Cardiac muscle cell (in vitro differentiated cells and primary cell): ENCODE results near the gene IMPDH1. TPM values are rescaled to one million over a fixed set of nuclear protein-coding genes. Genes with fewer than 3 reads are reported as not detected.

Source experiments
- DNase-seq, 2 donors: peaks; one replicate each; pipeline versions ENCODE4 v3.0.0 to v3.0.0-alpha.2; 2010 to 2017; ENCODE audit warnings: low read depth in 1 of 2, low spot score in 1 of 2
- H3K27ac ChIP-seq: fragments of 200-600 bp; sonication (generic); 2 replicates; pipeline ENCODE4 v1.5.1; 2016
- H3K27me3 ChIP-seq: fragments of 200-600 bp; sonication (generic); 2 replicates; pipeline ENCODE4 v1.6.0; 2016; ENCODE audit warnings: control low read depth
- H3K36me3 ChIP-seq: fragments of 200-600 bp; sonication (generic); 2 replicates; pipeline ENCODE4 v1.5.1; 2016; ENCODE audit warnings: control low read depth
- H3K4me1 ChIP-seq: fragments of 200-600 bp; sonication (generic); 2 replicates; pipeline ENCODE4 v1.8.1; 2017; ENCODE audit warnings: low read depth, mild to moderate bottlenecking, mixed run types
- H3K4me3 ChIP-seq: fragments of 200-600 bp; sonication (generic); 2 replicates; pipeline ENCODE4 v1.5.1; 2016; ENCODE audit warnings: mild to moderate bottlenecking
- H3K9me3 ChIP-seq: fragments of 200-600 bp; sonication (generic); 2 replicates; pipeline ENCODE4 v1.5.1; 2017; ENCODE audit warnings: low read depth, mild to moderate bottlenecking, control low read depth
- polyA plus RNA-seq: library from polyadenylated mRNA; unstranded; fragments of >200 nt; fragmentation: Nextera tagmentation; extraction: Ambion mirVana; gene quantifications from 2 replicates; pipeline ENCODE4 v1.2.1, GENCODE V29; 2016
- total RNA-seq: library from RNA; depleted of rRNA; stranded (reverse); fragments of >200 nt; gene quantifications from 2 replicates; pipeline ENCODE4 v1.2.3, GENCODE V29; 2016
- TF ChIP-seq, protein P1 (sequence below): IDR thresholded peaks from 2 replicates; pipeline ENCODE4 v1.5.1; 2012; ENCODE audit warnings: low read depth, mild to moderate bottlenecking, low read length

IMPDH1 gene
- total and polyA plus RNA-seq, 2 experiments from 2014 or later, result 20.5 to 24.0 TPM

- DNase-seq, result peak in 1 of 2 donors; percentile 67
- H3K4me1 ChIP-seq, result no peaks in the 10 kb centered on the region
- H3K4me3 ChIP-seq, result no peak overlapping the region
- no peaks in the 10 kb centered on the region for H3K27me3 ChIP-seq
- no peaks in the 10 kb centered on the region for H3K36me3 ChIP-seq
- no peak overlapping the region for H3K27ac ChIP-seq
- TF ChIP-seq, protein P1, sequence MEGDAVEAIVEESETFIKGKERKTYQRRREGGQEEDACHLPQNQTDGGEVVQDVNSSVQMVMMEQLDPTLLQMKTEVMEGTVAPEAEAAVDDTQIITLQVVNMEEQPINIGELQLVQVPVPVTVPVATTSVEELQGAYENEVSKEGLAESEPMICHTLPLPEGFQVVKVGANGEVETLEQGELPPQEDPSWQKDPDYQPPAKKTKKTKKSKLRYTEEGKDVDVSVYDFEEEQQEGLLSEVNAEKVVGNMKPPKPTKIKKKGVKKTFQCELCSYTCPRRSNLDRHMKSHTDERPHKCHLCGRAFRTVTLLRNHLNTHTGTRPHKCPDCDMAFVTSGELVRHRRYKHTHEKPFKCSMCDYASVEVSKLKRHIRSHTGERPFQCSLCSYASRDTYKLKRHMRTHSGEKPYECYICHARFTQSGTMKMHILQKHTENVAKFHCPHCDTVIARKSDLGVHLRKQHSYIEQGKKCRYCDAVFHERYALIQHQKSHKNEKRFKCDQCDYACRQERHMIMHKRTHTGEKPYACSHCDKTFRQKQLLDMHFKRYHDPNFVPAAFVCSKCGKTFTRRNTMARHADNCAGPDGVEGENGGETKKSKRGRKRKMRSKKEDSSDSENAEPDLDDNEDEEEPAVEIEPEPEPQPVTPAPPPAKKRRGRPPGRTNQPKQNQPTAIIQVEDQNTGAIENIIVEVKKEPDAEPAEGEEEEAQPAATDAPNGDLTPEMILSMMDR, result no peak
- no peaks in the 10 kb centered on the region for H3K9me3 ChIP-seq
Measured at GRCh38 chr7:128431221-128431620, 21.4 kb upstream of the IMPDH1 start.

GRCh38 chr7:128430207-128430606 lies 20.4 kb upstream of the IMPDH1 start:
- no peaks in the 10 kb centered on the region for H3K4me1 ChIP-seq
- no peak for DNase-seq
- no peak overlapping the region for H3K27ac ChIP-seq
- no peaks in the 10 kb centered on the region for H3K9me3 ChIP-seq
- H3K4me3 ChIP-seq, result no peak overlapping the region
- TF ChIP-seq, protein P1, result no peak
- no peaks in the 10 kb centered on the region for H3K27me3 ChIP-seq
- no peaks in the 10 kb centered on the region for H3K36me3 ChIP-seq

- H3K9me3 ChIP-seq, result no peaks in the 10 kb centered on the region
- peak; percentile 65 to 78 for DNase-seq
- no peaks in the 10 kb centered on the region for H3K27me3 ChIP-seq
- H3K27ac ChIP-seq, result no peak overlapping the region
- H3K4me3 ChIP-seq, result no peak overlapping the region
- TF ChIP-seq, protein P1, result peak; percentile 58
- no peaks in the 10 kb centered on the region for H3K36me3 ChIP-seq
- no peaks in the 10 kb centered on the region for H3K4me1 ChIP-seq
Measured at GRCh38 chr7:128427289-128427891, 17.6 kb upstream of the IMPDH1 start.

DNA sequence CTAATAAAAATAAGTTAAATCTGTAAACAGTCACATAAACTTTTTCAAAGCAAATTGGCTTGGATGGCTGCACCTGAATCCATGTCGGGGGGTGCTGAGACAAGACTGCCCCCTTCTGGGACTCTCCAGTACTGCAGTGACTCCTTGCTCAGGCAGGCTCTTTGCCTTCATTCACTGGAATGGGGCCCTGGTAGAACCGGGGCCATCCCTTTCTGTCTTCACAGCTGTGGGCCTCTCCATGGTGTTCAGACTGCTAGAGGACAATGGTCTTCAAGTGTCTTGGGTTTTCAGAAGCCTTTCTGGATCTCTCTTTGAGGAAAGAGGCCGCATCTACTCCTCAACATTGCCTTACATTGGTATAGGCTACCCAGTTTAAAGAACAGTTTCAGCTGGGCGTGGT lies 16.1 kb upstream of the IMPDH1 start:
- Histone ChIP-seq H3K27me3 (no peaks in the 10 kb centered on the region), H3K9me3 (no peaks in the 10 kb centered on the region), H3K36me3 (no peaks in the 10 kb centered on the region), H3K4me1 (no peaks in the 10 kb centered on the region), H3K27ac (no peak overlapping the region), H3K4me3 (no peak overlapping the region)
- DNase-seq, result peak; percentile 75 to 76
- TF ChIP-seq, protein P1, result peak; percentile 92

GRCh38 chr7:128424686-128425275 lies 15.0 kb upstream of the IMPDH1 start:
- Histone ChIP-seq H3K4me1 (no peaks in the 10 kb centered on the region), H3K4me3 (no peak overlapping the region), H3K27me3 (no peaks in the 10 kb centered on the region), H3K27ac (no peak overlapping the region), H3K9me3 (no peaks in the 10 kb centered on the region), H3K36me3 (no peaks in the 10 kb centered on the region)
- DNase-seq, result no peak
- TF ChIP-seq, protein P1, result no peak
